Measurements from ENCODE around the gene SUN2. TPM values are rescaled to one million over a fixed set of nuclear protein-coding genes. Genes with fewer than 3 reads are reported as not detected.

The SUN2 gene
- total and polyA plus RNA-seq, 2 of the 8 experiments (the other 6 are each of a cell fraction or from before 2014, with no cell fraction given), result 5.1 to 10.5 TPM

DNA sequence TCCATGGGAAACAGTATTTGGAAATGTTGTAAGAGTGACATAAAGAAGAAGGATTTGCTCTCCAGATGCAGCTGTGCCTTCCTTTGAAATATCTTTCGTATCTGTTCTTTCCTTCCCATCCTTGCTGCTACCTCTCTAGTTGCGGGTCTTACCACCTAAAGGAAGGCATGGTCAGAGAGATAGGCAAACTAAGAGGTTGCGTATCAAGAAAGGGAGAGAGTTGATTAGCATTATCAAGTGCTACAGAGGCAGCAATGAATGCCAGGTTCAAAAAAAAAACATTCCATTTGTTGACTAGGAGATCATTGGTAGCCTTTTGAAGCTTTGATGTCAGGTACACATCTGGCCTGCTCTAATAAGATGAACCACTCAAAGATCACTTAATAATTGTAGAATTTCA lies 45.4 kb downstream of the SUN2 start (continued):
- TF ChIP-seq, protein P1, sequence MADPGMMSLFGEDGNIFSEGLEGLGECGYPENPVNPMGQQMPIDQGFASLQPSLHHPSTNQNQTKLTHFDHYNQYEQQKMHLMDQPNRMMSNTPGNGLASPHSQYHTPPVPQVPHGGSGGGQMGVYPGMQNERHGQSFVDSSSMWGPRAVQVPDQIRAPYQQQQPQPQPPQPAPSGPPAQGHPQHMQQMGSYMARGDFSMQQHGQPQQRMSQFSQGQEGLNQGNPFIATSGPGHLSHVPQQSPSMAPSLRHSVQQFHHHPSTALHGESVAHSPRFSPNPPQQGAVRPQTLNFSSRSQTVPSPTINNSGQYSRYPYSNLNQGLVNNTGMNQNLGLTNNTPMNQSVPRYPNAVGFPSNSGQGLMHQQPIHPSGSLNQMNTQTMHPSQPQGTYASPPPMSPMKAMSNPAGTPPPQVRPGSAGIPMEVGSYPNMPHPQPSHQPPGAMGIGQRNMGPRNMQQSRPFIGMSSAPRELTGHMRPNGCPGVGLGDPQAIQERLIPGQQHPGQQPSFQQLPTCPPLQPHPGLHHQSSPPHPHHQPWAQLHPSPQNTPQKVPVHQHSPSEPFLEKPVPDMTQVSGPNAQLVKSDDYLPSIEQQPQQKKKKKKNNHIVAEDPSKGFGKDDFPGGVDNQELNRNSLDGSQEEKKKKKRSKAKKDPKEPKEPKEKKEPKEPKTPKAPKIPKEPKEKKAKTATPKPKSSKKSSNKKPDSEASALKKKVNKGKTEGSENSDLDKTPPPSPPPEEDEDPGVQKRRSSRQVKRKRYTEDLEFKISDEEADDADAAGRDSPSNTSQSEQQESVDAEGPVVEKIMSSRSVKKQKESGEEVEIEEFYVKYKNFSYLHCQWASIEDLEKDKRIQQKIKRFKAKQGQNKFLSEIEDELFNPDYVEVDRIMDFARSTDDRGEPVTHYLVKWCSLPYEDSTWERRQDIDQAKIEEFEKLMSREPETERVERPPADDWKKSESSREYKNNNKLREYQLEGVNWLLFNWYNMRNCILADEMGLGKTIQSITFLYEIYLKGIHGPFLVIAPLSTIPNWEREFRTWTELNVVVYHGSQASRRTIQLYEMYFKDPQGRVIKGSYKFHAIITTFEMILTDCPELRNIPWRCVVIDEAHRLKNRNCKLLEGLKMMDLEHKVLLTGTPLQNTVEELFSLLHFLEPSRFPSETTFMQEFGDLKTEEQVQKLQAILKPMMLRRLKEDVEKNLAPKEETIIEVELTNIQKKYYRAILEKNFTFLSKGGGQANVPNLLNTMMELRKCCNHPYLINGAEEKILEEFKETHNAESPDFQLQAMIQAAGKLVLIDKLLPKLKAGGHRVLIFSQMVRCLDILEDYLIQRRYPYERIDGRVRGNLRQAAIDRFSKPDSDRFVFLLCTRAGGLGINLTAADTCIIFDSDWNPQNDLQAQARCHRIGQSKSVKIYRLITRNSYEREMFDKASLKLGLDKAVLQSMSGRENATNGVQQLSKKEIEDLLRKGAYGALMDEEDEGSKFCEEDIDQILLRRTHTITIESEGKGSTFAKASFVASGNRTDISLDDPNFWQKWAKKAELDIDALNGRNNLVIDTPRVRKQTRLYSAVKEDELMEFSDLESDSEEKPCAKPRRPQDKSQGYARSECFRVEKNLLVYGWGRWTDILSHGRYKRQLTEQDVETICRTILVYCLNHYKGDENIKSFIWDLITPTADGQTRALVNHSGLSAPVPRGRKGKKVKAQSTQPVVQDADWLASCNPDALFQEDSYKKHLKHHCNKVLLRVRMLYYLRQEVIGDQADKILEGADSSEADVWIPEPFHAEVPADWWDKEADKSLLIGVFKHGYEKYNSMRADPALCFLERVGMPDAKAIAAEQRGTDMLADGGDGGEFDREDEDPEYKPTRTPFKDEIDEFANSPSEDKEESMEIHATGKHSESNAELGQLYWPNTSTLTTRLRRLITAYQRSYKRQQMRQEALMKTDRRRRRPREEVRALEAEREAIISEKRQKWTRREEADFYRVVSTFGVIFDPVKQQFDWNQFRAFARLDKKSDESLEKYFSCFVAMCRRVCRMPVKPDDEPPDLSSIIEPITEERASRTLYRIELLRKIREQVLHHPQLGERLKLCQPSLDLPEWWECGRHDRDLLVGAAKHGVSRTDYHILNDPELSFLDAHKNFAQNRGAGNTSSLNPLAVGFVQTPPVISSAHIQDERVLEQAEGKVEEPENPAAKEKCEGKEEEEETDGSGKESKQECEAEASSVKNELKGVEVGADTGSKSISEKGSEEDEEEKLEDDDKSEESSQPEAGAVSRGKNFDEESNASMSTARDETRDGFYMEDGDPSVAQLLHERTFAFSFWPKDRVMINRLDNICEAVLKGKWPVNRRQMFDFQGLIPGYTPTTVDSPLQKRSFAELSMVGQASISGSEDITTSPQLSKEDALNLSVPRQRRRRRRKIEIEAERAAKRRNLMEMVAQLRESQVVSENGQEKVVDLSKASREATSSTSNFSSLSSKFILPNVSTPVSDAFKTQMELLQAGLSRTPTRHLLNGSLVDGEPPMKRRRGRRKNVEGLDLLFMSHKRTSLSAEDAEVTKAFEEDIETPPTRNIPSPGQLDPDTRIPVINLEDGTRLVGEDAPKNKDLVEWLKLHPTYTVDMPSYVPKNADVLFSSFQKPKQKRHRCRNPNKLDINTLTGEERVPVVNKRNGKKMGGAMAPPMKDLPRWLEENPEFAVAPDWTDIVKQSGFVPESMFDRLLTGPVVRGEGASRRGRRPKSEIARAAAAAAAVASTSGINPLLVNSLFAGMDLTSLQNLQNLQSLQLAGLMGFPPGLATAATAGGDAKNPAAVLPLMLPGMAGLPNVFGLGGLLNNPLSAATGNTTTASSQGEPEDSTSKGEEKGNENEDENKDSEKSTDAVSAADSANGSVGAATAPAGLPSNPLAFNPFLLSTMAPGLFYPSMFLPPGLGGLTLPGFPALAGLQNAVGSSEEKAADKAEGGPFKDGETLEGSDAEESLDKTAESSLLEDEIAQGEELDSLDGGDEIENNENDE (IDR thresholded peaks at IDR 0.05; ENCODE audit: insufficient replicate concordance, low read length), result no peak
- no peak for TF ChIP-seq RXRA (IDR thresholded peaks at IDR 0.05; ENCODE audit: insufficient read depth, low read depth, low read length)
- no peak for TF ChIP-seq SIN3A (conservative IDR thresholded peaks at IDR 0.05 in 1 of 2, IDR thresholded peaks at IDR 0.05 in 1 of 2; ENCODE audit: low read depth in 1 of 2, low read length in 2 of 2)
- no peak for TF ChIP-seq SIRT6 (IDR thresholded peaks at IDR 0.05; ENCODE audit: low read length)
- TF ChIP-seq NANOG (IDR thresholded peaks at IDR 0.05; ENCODE audit: insufficient read depth, low read depth, low read length, poor library complexity, severe bottlenecking), result no peak
- TF ChIP-seq CTBP2 (IDR thresholded peaks at IDR 0.05; ENCODE audit: borderline replicate concordance, insufficient read depth, insufficient read length, low read length), result no peak
- no peak for TF ChIP-seq CEBPB (IDR thresholded peaks at IDR 0.05; ENCODE audit: low read depth, low read length)
- TF ChIP-seq SUZ12 (IDR thresholded peaks at IDR 0.05; ENCODE audit: low read length), result no peak
